PFSK-1 (cell line): ENCODE results near the gene HDAC7.

Experiments used
- FOXP2 ChIP-seq: optimal IDR thresholded peaks from 2 replicates; pipeline ENCODE3; 2011; ENCODE audit warnings: borderline replicate concordance, control low read depth, inconsistent platforms; ENCODE audit not compliant: insufficient read depth; ENCODE audit errors: extremely low read length, extremely low read depth
- POLR2AphosphoS5 ChIP-seq: IDR thresholded peaks from 2 replicates; pipeline ENCODE4 v1.6.1; 2012; ENCODE audit warnings: low read depth, mild to moderate bottlenecking, control low read depth, low read length, moderate library complexity
- TAF1 ChIP-seq: IDR thresholded peaks from 2 replicates; pipeline ENCODE4 v1.6.1; 2012; ENCODE audit warnings: low read length, control low read depth, borderline replicate concordance; ENCODE audit not compliant: insufficient read depth
- TF ChIP-seq, protein P1 (sequence below), 2 experiments: IDR thresholded peaks; 2 replicates each; pipeline versions ENCODE4 v1.6.1 to v1.8.0; 2011 to 2012; ENCODE audit warnings: low read depth in 2 of 2, low read length in 2 of 2, control low read depth in 1 of 2, inconsistent platforms in 1 of 2, mild to moderate bottlenecking in 1 of 2, moderate library complexity in 1 of 2; ENCODE audit not compliant: insufficient read depth in 1 of 2

DNA sequence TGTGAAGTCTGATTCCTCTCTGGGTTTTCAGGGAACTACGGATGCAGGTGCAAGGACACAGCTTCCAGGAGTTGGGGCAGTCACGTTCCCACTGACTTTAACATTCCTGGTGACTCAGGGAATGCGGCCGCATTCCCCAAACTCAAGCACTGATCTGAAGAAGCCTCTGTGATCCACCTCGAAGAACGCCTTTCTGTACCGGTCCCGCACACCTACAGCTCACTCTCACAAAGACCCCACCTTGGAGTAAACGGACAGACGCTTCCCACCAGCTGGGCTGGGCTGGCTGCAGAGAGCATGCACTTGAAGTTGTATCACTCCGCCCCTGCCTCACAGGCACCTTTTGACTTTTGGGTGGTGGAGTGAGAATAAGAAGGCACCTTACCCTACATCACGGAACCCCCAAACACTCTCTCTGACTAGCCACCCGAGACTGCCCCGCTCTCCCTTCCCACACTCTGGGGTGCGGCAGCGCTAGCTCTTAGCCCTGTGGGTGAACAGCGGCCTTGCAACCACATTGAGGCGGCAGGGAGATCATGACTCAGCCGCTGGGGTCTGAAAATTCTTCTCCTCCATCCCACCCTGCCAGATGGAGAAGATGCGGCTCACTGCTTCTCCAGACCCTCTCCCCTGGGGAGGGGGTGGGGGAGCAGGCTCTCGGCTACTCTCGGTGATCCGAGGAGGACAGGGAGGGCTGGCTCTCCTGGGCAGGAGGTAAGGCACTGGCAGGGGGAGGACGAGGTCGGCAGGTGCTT is 23.7 kb upstream of the HDAC7 start:
- TF ChIP-seq, protein P1, sequence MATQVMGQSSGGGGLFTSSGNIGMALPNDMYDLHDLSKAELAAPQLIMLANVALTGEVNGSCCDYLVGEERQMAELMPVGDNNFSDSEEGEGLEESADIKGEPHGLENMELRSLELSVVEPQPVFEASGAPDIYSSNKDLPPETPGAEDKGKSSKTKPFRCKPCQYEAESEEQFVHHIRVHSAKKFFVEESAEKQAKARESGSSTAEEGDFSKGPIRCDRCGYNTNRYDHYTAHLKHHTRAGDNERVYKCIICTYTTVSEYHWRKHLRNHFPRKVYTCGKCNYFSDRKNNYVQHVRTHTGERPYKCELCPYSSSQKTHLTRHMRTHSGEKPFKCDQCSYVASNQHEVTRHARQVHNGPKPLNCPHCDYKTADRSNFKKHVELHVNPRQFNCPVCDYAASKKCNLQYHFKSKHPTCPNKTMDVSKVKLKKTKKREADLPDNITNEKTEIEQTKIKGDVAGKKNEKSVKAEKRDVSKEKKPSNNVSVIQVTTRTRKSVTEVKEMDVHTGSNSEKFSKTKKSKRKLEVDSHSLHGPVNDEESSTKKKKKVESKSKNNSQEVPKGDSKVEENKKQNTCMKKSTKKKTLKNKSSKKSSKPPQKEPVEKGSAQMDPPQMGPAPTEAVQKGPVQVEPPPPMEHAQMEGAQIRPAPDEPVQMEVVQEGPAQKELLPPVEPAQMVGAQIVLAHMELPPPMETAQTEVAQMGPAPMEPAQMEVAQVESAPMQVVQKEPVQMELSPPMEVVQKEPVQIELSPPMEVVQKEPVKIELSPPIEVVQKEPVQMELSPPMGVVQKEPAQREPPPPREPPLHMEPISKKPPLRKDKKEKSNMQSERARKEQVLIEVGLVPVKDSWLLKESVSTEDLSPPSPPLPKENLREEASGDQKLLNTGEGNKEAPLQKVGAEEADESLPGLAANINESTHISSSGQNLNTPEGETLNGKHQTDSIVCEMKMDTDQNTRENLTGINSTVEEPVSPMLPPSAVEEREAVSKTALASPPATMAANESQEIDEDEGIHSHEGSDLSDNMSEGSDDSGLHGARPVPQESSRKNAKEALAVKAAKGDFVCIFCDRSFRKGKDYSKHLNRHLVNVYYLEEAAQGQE (IDR thresholded peaks at IDR 0.05; ENCODE audit: insufficient read depth in 1 of 2, low read depth in 2 of 2, low read length in 2 of 2) = no peak
- TF ChIP-seq POLR2AphosphoS5 = no peak
- TF ChIP-seq TAF1 = no peak
- no peak for TF ChIP-seq FOXP2
